HEK293T (cell line): ENCODE results near the gene TPT1.

Experiments
- BHLHE40 ChIP-seq: fragments of 450-650 bp; IDR thresholded peaks from 2 replicates; pipeline ENCODE4 v1.6.1; 2016; ENCODE audit warnings: mild to moderate bottlenecking, moderate library complexity, borderline replicate concordance
- ELF4 ChIP-seq: fragments of 450-650 bp; IDR thresholded peaks from 2 replicates; pipeline ENCODE4 v1.6.1; 2017; ENCODE audit warnings: antibody characterized with exemption
- FOXA1 ChIP-seq: fragments of 450-650 bp; IDR thresholded peaks from 2 replicates; pipeline ENCODE4 v1.6.1; 2016; ENCODE audit warnings: mild to moderate bottlenecking
- FOXK2 ChIP-seq: fragments of 450-650 bp; IDR thresholded peaks from 2 replicates; pipeline ENCODE4 v1.6.1; 2016; ENCODE audit warnings: mild to moderate bottlenecking
- L3MBTL2 ChIP-seq: fragments of 450-650 bp; conservative IDR thresholded peaks from 2 replicates; pipeline ENCODE4 v1.6.1; 2016; ENCODE audit warnings: mild to moderate bottlenecking
- NFRKB ChIP-seq: fragments of 450-650 bp; IDR thresholded peaks from 2 replicates; pipeline ENCODE4 v1.6.1; 2016; ENCODE audit warnings: mild to moderate bottlenecking, moderate library complexity
- SP1 ChIP-seq: fragments of 450-650 bp; IDR thresholded peaks from 2 replicates; pipeline ENCODE4 v1.6.1; 2017
- SUZ12 ChIP-seq: fragments of 450-650 bp; IDR thresholded peaks from 2 replicates; pipeline ENCODE4 v1.6.1; 2016; ENCODE audit warnings: mild to moderate bottlenecking
- TARDBP ChIP-seq: fragments of 450-650 bp; IDR thresholded peaks from 2 replicates; pipeline ENCODE4 v1.6.1; 2016
- ZNF384 ChIP-seq: fragments of 450-650 bp; IDR thresholded peaks from 2 replicates; pipeline ENCODE4 v1.6.1; 2016

DNA sequence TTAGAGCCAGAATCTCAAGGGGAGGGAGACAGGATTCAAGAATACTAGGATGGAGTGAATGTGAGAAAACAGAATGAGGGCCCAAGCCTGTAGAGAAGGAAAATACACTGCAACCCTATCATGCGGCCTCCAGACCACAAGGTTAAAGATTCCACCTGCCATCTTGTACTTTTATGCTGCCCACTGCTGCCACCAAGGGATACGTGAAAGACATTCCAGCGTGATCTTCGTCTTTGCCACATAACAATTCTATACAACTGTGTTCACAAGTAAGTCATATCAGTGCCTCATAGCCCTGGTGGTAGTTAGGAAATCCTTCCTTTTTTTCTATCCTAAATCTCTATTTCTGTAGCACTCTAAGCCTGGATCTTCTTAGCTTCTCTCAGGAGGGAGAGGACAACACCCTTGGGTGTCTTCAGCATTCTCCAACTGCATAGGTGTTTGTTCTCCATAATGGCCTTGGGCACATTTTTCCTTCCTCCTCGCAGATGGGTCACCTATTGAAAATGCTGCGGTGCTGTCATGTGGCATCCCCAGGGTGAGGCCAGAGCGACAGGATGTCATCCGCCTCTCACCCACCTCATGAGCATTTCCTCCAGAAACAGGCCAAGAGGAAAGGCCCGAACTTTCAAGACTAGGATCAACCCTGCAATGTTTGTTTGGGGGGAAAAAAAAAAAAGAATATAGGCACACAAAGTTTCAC, 13.6 kb downstream of the TPT1 start:
- no peak for TF ChIP-seq SP1
- TF ChIP-seq FOXK2 = no peak
- no peak for TF ChIP-seq TARDBP
- TF ChIP-seq NFRKB = no peak
- no peak for TF ChIP-seq ZNF384
- no peak for TF ChIP-seq SUZ12
- no peak for TF ChIP-seq ELF4
- TF ChIP-seq BHLHE40 = no peak
- no peak for TF ChIP-seq FOXA1
- TF ChIP-seq L3MBTL2 = no peak
